ENCODE data around the gene PLCD3.

GRCh38 chr17:45077643-45078042 is 54.7 kb downstream of the PLCD3 start:
- no peak for TF ChIP-seq FOSL2 (IDR thresholded peaks at IDR 0.05; ENCODE audit: borderline replicate concordance, low read depth)
- no peak for TF ChIP-seq PBX3 (IDR thresholded peaks at IDR 0.05)
- no peak for TF ChIP-seq CTCF (IDR thresholded peaks at IDR 0.05)
- TF ChIP-seq RFX5 (IDR thresholded peaks at IDR 0.05; ENCODE audit: low read length): no peak
- TF ChIP-seq REST (IDR thresholded peaks at IDR 0.05; ENCODE audit: low read depth, low read length): no peak
- TF ChIP-seq SMC3 (IDR thresholded peaks at IDR 0.05; ENCODE audit: low read depth, low read length): no peak
- TF ChIP-seq EZH2phosphoT487 (IDR thresholded peaks at IDR 0.05; ENCODE audit: borderline replicate concordance, low read depth): no peak
- TF ChIP-seq TCF12 (IDR thresholded peaks at IDR 0.05): no peak
- TF ChIP-seq MXI1 (IDR thresholded peaks at IDR 0.05; ENCODE audit: low read depth, low read length): no peak
- TF ChIP-seq MAX (IDR thresholded peaks at IDR 0.05; ENCODE audit: low read depth): no peak
- TF ChIP-seq TAF1 (IDR thresholded peaks at IDR 0.05; ENCODE audit: borderline replicate concordance, low read depth, low read length): no peak
